ENCODE measurements around the gene COLEC11.
A peak's percentile ranks its signal among the peaks of the same experiment; 100 is the strongest.
"Not testable (repeated sequence)": the region's sequence is repeated elsewhere in the genome, so short reads cannot be mapped to it uniquely, and the experiment has no call there.

The COLEC11 gene

DNA sequence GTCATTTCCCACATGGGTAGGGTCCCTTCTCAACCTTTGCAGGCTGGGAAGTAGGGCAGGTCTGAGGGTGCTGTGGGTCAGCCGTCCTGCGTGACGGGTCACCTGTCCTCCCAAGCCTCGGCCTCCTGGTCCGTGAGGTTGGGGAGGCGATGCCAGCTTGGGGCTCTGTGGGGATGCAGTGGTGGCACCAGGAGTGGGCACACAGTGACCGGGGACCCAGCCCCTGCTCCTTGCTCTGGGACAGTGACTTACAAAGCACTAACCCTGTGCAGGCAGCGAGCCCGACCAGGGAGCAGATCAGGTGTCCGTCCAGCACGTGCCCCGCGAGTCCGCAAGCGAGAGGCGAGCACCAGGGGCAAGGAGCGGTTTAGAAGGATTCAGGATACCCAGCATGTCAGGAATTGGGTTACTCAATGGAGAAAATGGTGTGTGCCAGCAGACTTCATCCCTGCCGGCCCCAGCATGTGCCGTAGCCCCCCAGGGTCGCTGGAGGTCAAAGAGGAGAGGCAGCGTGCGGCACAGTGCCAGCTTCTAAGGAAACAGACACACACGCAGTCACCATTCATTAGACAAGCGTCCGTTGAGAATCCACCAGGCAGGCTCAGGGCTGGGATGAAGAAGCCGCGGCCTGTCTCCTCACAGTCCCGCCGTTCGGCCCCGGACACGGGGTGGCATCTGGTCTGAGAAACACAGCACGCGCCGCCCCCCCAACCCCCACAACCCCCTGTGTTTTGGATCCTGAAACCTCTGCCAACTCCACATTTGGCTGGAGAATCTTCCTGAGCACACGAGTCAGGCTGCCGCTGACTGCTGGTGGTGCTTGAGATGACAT is 11.7 kb downstream of the COLEC11 start:
- DNase-seq = no peak

DNA sequence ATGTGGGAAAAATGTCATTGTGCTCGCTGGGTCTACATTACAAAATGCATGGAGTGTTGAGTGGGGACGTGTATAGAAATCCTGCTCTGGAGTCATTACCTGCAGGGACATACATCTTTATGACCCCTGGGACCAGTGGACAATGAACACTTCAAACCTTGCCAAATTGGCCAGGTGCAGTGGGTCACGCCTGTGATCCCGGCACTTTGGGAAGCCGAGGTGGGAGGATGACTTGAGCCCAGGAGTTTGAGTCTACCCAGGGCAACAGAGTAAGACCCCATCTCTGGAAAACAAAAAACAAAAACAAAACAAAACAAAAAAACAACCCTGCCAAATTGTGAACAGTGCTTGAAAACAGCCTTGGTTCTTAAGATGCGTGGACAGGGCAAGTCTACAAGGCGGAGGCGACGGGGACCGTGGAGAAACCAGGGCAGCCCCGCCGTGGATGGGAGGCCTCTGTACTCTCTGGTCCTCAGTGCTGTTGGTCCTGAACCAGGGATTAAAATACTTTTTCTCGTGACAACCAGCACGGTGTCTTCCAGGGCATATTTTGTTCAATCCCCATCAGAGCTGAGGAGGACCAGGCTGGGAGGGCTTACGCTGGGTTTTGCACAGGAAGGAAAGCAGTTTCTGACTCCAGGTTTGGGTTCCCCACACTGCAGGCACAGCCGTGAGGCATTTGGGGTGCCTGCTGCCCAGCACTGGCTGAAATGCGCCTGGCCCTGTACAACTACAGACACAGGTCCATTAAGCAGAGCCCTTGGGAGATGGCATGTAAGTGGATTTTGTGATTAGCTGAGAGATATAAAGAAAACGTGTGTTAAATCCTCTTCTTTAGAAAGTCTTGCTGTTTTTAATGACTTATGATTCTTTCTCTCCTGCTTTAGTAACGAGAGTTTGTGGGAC is 13.7 kb downstream of the COLEC11 start:
- DNase-seq = peak in 1 of 2 experiments; percentile 13

DNA sequence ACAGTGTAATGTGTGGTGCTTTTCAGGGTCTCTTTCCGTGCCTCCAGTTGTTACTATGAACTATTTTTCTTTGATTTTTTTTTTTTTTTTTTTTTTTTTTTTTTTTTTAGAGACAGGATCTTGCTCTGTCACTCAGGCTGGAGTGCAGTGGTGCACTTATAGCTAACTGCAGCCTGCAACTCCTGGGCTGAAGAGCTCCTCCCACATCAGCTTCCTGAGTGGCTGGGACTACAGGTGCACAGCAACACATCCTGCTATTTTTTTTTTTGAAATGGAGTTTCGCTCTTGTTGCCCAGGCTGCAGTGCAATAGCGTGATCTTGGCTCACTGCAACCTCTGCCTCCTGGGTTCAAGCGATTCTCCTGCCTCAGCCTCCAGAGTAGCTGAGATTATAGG is 14.4 kb downstream of the COLEC11 start:
- DNase-seq = peak; percentile 3 to 13

DNA sequence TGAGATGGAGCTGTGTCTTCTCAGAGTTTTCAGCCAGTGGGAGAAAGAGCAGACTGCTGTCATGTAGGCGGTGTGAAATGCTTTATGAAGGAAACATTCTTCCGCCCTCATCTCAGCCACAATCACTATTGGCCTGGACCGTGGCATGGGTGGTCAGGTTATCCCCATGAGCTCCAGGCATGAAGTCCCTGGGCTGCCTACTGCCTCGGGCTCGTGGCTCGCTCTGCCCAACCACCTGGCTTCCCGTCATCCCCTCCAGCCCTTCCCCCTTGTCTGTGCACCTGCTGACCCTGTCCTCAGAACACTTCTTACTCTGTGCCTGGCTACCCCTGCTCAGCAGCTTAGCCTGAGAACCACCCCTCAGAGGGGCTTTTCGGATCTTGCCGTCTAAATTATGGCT is 15.5 kb downstream of the COLEC11 start:
- peak in 1 of 2 experiments; percentile 11 for DNase-seq

DNA sequence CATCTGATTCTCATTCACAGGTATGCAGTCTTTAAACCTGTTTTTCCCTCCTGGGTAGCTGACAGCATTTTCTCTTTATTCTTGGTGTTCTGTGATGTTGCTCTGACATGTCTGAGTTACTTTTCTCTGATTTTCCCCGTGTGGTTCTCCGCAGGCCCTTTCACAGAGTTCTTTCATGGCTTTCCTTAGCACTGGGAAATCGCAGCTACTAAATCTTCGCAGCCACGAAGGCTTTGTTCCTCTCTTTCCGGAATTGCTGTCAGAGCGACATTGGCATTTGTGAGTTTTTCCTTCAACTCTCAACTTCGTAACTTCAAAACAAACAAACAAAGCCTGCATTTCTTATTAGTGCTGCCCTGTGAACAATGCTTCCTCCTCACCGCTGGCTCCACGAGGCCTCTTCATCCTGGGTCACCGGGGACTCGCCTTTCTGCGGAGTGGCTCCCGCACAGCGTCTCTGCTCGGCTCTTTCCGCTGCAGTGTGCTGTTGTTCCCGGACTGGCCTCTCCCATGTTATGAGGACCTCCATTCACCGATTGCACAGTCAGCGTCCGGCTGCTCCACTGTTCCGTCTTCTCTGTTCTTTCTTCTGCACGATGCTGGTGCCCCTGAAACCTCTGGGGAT is 16.1 kb downstream of the COLEC11 start:
- no peak for DNase-seq

DNA sequence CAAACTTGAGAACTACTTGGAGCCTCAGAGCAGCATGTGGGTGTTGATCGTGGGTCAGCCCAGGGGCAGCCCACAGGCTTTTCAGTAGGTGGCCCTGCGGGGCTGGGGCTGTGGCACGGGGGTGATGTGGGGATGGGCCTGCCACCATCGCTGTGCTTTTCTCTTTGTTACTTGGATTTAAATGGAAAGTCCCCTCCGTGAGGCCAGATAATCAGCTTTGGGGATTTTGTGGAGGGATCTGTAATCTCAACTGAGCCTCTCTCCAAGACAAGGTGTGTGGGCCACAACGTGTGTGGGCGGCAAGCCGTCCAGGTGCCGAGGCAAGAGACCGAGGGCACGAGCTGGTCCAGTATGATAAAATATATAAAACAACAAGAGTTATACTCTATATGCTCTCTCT is 16.7 kb downstream of the COLEC11 start:
- DNase-seq = peak; percentile 7 to 8

DNA sequence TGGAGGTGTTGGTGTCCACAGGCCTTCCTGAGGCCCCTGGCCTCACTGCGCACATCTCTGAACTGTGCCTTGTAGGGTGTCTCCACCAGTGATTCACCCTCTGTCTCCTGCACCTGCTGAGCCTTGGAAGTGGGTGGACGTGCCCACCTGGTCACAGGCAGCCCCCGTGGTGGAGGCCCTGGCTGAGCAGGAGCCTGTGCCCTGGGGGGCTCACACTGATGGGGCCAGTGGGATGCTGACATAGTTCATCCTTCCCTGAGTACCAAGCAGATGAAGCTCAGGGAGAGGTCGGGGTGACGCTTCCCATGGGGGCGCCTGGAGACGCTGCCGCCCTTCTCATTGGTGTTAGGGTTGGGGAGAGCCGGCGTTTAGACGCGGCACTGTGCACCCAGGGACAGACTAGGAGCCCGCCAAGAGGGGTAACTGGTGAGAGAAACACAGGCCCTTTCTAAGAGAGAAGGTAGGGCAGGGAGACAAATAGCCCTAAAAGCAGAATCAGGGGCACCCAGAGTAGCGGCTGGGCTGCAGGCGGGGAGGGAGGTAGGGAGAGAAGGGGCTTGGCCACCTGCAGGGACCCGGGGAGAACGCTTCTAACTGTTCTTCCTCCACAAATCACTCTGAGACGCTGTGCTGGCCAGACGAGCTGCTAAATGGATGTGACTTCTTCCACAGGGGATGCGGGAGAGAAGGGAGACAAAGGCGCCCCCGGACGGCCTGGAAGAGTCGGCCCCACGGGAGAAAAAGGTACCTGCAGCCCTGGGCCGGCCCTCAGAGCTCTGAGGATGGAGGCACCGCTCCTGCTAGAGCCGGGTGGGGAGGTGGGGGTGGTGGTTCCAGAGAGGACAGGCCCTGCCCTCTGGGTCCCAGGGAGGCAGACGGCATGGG is 18.0 kb downstream of the COLEC11 start:
- peak; percentile 9 to 10 for DNase-seq

DNA sequence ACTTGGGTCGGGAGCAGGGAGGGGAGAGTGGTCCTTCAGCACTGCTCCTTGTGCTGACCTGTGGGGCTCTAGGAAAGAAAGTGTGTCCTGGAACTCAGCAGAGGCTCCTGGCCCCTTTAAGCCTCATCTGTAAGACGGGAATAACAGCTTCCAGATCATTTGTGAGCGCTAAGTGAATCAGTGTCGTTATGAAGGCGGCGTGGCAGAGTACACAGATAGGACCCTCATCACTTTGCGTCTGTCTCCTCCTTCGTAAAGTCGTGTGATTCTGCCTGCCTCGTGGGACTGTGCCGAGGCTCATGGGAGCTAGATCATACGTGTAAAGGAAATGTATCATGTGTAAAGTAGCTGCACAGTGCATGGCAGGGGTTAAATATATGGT is 18.6 kb downstream of the COLEC11 start:
- DNase-seq = no peak

DNA sequence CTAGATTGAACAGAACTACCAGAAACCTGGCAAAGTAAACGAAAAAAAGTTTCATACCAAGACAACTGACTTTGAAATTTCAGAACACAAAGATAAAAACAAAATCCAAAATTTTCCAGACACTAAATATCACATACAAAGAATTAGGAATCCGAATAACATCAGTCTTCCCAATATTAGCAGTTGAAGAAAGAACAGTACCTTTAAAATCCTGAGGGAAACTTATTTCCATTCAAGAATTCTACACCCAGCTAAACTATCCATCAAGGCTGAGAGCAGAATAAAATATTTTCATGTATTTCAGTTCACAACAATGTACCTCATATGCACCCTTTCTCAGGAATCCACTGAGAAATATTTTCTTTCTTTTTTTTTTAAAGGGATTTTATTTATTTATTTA is 19.8 kb downstream of the COLEC11 start:
- not testable (repeated sequence) for DNase-seq

DNA sequence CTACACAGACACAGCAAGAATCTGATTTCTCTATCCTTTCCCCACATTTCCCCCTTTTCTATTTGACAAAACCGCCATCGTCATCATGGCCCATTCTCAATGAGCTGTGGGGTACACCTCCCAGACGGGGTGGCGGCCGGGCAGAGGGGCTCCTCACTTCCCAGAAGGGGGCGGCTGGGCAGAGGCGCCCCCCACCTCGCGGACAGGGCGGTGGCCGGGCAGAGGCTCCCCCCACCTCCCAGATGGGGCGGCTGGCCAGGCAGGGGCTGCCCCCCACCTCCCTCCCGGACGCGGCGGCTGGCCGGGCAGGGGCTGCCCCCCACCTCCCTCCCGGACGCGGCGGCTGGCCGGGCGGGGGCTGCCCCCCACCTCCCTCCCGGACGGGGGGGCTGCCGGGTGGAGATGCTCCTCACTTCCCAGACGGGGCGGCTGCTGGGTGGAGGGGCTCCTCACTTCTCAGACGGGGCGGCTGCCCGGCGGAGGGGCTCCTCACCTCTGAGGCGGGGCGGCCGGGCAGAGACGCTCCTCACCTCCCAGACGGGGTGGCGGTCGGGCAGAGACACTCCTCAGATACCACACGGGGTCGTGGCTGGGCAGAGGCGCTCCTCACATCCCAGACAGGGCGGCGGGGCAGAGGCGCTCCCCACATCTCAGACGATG is 20.8 kb downstream of the COLEC11 start:
- peak; percentile 1 to 7 for DNase-seq

DNA sequence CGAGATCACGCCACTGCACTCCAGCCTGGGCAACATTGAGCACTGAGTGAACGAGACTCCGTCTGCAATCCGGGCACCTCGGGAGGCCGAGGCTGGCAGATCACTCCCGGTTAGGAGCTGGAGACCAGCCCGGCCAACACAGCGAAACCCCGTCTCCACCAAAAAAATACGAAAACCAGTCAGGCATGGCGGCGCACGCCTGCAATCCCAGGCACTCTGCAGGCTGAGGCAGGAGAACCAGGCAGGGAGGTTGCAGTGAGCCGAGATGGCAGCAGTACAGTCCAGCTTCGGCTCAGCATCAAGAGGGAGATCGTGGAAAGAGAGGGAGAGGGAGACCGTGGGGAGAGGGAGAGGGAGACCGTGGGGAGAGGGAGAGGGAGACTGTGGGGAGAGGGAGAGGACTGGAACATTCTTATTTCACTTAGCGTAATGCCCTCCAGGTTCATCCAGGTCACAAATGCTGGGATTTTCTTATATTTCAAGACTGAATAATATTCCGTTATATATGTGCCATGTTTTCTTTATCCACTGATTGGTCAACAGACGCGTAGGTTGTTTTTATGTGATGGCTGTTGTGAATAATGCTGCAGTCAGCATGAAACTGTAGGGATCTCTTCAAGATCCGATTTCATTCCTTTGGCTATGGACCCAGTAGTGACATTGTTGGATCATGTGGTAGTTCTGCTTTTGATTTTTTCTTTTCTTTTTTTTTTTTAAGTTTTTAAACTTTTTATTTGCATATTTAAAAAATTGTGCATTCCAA is 21.7 kb downstream of the COLEC11 start:
- DNase-seq = not testable (repeated sequence)

DNA sequence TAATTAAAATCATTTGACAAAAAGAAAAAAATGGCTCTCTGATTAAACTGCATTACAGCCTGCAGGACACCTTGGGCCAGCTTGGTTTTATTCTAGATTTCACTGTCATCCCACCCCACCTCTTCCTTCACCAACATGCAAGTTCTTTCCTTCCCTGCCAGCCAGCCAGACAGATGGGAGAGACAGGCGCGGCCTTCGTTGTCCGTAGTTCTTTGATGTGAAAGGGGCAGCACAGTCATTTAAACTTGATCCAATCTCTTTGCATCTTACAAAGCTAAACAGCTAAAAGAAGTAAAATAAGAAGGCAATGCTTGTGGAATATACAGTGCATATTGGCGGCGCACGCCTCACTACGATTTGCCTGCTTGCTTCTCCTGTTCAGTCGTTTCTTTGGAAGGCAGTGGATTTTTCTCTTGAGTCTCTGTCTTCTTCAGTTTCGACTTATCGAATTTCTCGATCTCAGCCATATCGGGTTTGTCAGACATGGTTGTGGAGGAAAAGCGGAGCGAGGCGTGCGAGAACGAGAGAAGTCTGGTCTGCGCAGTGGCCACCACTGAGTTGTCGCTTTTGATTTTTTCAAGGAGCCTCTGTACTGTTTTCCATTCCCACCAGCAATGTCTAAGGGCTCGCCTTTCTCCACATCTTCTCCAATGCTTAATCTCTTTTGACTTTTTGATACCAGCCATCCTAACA is 22.4 kb downstream of the COLEC11 start:
- DNase-seq = peak in 1 of 2 experiments; percentile 5

DNA sequence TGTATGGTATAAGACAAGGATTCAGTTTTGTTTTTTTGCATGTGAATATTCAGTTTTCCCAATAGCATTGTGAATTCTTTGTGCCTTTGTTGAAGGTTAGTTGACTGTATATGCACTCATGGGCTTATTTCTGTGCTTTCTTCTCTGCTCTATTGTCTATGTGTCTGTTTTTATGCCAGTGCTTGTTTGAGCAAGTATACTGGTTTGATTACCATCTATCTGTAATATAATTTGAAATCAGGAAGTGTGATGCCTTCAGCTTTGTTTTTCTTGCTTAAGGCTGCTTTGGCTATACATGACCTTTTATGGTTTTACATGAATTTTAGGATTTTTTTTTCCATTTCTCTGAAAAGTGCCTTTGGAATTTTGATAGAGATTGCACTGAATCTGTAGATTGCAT is 23.5 kb downstream of the COLEC11 start:
- DNase-seq = no peak

DNA sequence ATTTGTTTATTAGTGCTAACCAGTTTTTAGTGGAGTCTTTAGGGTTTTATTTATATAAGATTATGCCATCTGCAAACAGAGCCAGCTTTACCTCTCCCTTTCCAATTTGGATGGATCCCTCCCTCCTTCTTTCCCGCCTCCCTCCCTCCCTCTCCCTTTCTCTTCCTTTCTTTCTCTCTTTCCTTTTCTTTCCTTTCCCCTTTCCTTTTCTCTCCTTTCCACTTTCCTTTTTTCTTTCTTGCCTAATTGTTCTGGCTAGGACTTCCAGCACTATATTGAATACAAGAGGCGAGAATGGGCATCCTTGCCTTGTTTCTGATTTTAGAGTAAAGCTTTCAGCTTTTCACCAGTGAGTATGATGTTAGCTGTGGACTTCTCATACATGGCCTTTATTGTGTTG is 24.1 kb downstream of the COLEC11 start:
- no peak for DNase-seq

DNA sequence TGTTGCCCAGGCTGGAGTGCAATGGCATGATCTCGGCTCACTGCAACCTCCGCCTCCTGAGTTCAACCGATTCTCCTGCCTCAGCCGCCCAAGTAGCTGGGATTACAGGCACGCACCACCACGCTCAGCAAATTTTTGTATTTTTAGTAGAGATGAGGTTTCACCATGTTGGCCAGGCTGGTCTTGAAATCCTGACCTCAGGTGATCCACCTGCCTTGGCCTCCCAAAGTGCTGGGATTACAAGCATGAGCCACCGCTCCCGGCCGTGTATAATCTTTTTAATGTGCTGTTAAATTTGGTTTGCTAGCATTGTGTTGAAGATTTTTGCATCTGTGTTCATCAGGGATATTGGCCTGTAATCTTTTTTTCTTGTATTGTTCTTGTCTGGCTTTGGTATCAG is 24.7 kb downstream of the COLEC11 start:
- not testable (repeated sequence) for DNase-seq

DNA sequence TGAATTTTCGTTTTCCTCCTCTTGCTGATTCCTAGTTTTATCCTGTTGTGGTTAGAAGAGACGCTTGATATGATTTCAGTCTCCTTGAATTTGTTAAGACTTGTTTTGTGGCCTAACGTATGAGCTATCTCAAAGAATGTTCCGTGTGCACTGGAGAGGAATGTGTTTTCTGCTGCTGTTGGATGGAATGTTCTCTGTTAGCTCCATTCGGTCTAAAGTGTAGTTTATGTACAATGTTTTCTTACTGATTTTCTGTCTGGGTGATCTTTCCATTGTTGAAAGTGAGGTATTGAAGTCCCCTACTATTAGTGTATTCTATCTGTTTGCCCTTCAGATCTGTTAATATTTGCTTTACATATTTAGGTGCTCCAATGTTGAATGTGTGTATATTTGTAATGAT is 25.9 kb downstream of the COLEC11 start:
- DNase-seq = no peak

DNA sequence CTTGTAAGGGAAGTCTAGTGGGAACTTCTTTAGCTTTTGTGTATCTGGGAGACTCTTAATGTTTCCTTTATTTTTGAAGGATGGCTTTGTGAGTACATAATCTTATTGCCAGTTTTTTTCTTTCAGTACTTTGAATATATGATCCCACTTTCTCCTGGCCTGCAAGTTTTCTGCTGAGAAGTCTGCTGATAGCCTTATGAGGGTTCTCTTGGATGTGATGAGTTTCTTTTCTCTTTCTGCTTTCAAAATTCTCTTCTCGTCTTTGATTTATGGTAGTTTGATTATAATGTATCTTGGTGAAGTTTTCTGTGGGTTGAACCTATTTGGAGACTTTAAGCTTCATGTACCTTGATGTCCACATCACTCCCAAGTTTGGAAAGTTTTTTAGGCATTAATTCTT is 28.1 kb downstream of the COLEC11 start:
- no peak for DNase-seq

DNA sequence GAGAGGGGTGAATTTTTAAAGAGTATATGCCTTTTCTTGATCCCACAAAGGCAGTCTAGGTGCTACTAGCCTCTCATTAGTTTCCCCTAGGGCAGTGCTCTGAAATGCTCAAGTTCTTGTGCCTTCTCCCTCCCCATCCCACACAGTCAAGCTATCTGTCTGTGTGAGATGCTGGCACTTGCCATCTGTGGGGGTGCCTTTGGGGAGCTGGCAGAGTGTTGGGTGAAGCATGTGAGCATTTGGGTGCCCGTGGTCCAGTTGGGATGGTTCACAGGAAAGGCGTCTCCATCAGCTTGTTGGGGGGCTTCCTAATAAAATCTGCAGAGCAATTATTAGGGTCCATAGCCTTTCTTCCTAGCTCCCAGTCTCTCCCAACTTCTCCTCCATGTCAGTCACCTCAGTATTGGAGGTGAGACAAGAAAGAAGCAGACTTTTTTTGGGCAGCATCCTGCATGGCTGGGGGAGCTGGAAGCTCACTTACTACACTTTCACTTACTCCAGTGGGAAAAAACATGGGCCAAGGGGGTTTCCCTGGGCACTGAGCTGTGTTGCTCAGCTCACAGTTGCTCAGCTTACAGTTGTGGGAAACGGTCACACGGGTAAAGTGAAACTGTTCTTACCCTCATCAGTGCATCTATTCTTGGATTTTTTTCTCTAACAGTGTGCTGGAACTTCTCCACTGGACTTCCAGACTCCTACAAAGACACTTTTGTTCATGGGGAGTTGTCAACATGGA is 29.3 kb downstream of the COLEC11 start:
- no peak for DNase-seq

DNA sequence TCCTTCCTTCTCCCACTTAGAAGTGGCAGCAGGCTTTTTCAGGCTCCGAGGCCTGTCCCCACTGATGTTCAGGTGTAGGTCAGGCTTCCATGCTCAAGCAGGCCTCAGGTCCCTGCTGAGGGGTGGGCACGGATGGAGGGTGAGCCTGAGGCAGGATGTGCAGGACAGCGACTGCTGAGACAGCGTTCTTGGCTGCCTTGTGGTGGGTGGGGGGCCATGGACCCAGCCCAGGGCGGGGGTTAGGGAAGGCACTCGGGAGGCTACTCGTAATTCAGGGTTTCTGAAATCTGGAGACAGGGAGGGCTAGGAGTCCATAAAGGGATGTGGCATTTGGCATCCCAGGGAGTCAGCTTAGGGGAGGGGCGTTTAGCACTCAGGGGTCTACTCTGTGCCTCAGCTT is 30.3 kb downstream of the COLEC11 start:
- no peak for DNase-seq
